ENCODE data around the gene KANSL1.
"Not testable (repeated sequence)": the region's sequence is repeated elsewhere in the genome, so short reads cannot be mapped to it uniquely, and the experiment has no call there.

The KANSL1 gene

GRCh38 chr17:46193151-46193625, at the start of gene KANSL1:
TSS of gene KANSL1 (minus strand) at chr17:46193429. CDS start at chr17:46172143, 21,286 bp downstream.
- DNase-seq, result peak; percentile 84

GRCh38 chr17:46231359-46231758, 38.1 kb upstream of the KANSL1 start:
- DNase-seq, result not testable (repeated sequence)

GRCh38 chr17:46225274-46225794, 32.1 kb upstream of the KANSL1 start:
- peak; percentile 46 for DNase-seq

- DNase-seq, result not testable (repeated sequence)
Observed at GRCh38 chr17:46224864-46225263, 31.6 kb upstream of the KANSL1 start.

- DNase-seq, result not testable (repeated sequence)
Observed at GRCh38 chr17:46223041-46223440, 29.8 kb upstream of the KANSL1 start.

GRCh38 chr17:46216682-46217081, 23.5 kb upstream of the KANSL1 start:
- no peak for DNase-seq

- DNase-seq, result no peak
Observed at GRCh38 chr17:46212634-46213435, 19.6 kb upstream of the KANSL1 start.

GRCh38 chr17:46208997-46209396, 15.8 kb upstream of the KANSL1 start:
- DNase-seq, result no peak

- DNase-seq, result no peak
Observed at GRCh38 chr17:46205975-46206374, 12.7 kb upstream of the KANSL1 start.

- DNase-seq, result no peak
Observed at GRCh38 chr17:46202424-46202823, 9.2 kb upstream of the KANSL1 start.

GRCh38 chr17:46201491-46201890, 8.3 kb upstream of the KANSL1 start:
- DNase-seq, result no peak

GRCh38 chr17:46200197-46200596, 7.0 kb upstream of the KANSL1 start:
- no peak for DNase-seq

- DNase-seq, result no peak
Observed at GRCh38 chr17:46199379-46199778, 6.2 kb upstream of the KANSL1 start.

- DNase-seq, result no peak
Observed at GRCh38 chr17:46198233-46198632, 5.0 kb upstream of the KANSL1 start.

GRCh38 chr17:46197530-46197929, 4.3 kb upstream of the KANSL1 start:
- no peak for DNase-seq

- no peak for DNase-seq
Observed at GRCh38 chr17:46195939-46196716, 2.9 kb upstream of the KANSL1 start.

GRCh38 chr17:46195217-46195855, 2.1 kb upstream of the KANSL1 start:
- no peak for DNase-seq

- DNase-seq, result no peak
Observed at GRCh38 chr17:46194393-46195216, 1.4 kb upstream of the KANSL1 start.

GRCh38 chr17:46193626-46194392, 580 bp upstream of the KANSL1 start:
- DNase-seq, result peak; percentile 66

GRCh38 chr17:46192439-46193150, 634 bp downstream of the KANSL1 start:
- DNase-seq, result peak; percentile 32

- no peak for DNase-seq
Observed at GRCh38 chr17:46192189-46192438, 1.1 kb downstream of the KANSL1 start.

Measured in 8988T (cell line).